Endometrial microvascular endothelial cells (primary cell): ENCODE data around the gene CDKAL1. TPM values are rescaled to one million over a fixed set of nuclear protein-coding genes. Genes with fewer than 3 reads are reported as not detected.
"Not testable (repeated sequence)": the region's sequence is repeated elsewhere in the genome, so short reads cannot be mapped to it uniquely, and the experiment has no call there.

Experiments
- in situ Hi-C: cut with HindIII; loops from 2 replicates; pipeline ENCODE4 v1.10.0; 2017; ENCODE audit warnings: low sequenced_read_pairs, low pct_unique_long_range_greater_than_20kb; ENCODE audit errors: inconsistent ontology term
- total RNA-seq: library from RNA; depleted of rRNA; stranded (reverse); fragments of >200 nt; gene quantifications from one replicate; pipeline ENCODE4 v1.2.3, GENCODE V29; 2015; ENCODE audit errors: inconsistent ontology term

Gene CDKAL1
- total RNA-seq, 1 donor from 2014 or later = 15.4 TPM

- in situ Hi-C loops = no loop called here
Measured at GRCh38 chr6:20715135-20715806, 181.0 kb downstream of the CDKAL1 start.

GRCh38 chr6:20716865-20717264 is 182.6 kb downstream of the CDKAL1 start:
- in situ Hi-C loops = no loop called here

- in situ Hi-C loops = no loop called here
Measured at GRCh38 chr6:20717743-20718142, 183.5 kb downstream of the CDKAL1 start.

GRCh38 chr6:20718705-20719653 is 184.7 kb downstream of the CDKAL1 start:
- in situ Hi-C loops = no loop called here

- in situ Hi-C loops = no loop called here
Measured at GRCh38 chr6:20719980-20720379, 185.7 kb downstream of the CDKAL1 start.

GRCh38 chr6:20721121-20721520 is 186.9 kb downstream of the CDKAL1 start:
- in situ Hi-C loops = not testable (repeated sequence)

- in situ Hi-C loops = no loop called here
Measured at GRCh38 chr6:20722455-20722854, 188.2 kb downstream of the CDKAL1 start.

GRCh38 chr6:20723236-20723635 is 189.0 kb downstream of the CDKAL1 start:
- in situ Hi-C loops = no loop called here

- in situ Hi-C loops = no loop called here
Measured at GRCh38 chr6:20724443-20725190, 190.4 kb downstream of the CDKAL1 start.

- in situ Hi-C loops = not testable (repeated sequence)
Measured at GRCh38 chr6:20725235-20725634, 191.0 kb downstream of the CDKAL1 start.

GRCh38 chr6:20729086-20729485 is 194.8 kb downstream of the CDKAL1 start:
- in situ Hi-C loops = no loop called here

- in situ Hi-C loops = not testable (repeated sequence)
Measured at GRCh38 chr6:20732362-20732761, 198.1 kb downstream of the CDKAL1 start.

- in situ Hi-C loops = no loop called here
Measured at GRCh38 chr6:20732896-20733295, 198.6 kb downstream of the CDKAL1 start.

- in situ Hi-C loops = no loop called here
Measured at GRCh38 chr6:20737912-20738311, 203.7 kb downstream of the CDKAL1 start.

GRCh38 chr6:20740088-20740487 is 205.8 kb downstream of the CDKAL1 start:
- in situ Hi-C loops = no loop called here

- in situ Hi-C loops = no loop called here
Measured at GRCh38 chr6:20740727-20741126, 206.5 kb downstream of the CDKAL1 start.

- in situ Hi-C loops = no loop called here
Measured at GRCh38 chr6:20741490-20741889, 207.2 kb downstream of the CDKAL1 start.

- in situ Hi-C loops = no loop called here
Measured at GRCh38 chr6:20744911-20745557, 210.8 kb downstream of the CDKAL1 start.

GRCh38 chr6:20746024-20746423 is 211.8 kb downstream of the CDKAL1 start:
- in situ Hi-C loops = no loop called here
